GM19438 (cell line): ENCODE data around the gene RSPO4.
"Not testable (repeated sequence)": the region's sequence is repeated elsewhere in the genome, so short reads cannot be mapped to it uniquely, and the experiment has no call there.

ENCODE experiments used
- ATAC-seq: cut with Tn5 transposase; IDR thresholded peaks from one replicate; pipeline ENCODE4 v1.9.1; 2021; ENCODE audit warnings: low read depth; ENCODE audit not compliant: unreplicated experiment

The RSPO4 gene

GRCh38 chr20:1001911-1002681 is at the start of gene RSPO4:
RSPO4 (minus strand) TSS chr20:1002311; CDS start chr20:1002164, 147 bp downstream.
- ATAC-seq, result no peak

GRCh38 chr20:1050440-1050839 is 48.3 kb upstream of the RSPO4 start:
- ATAC-seq, result no peak

- ATAC-seq, result no peak
These were observed 43.8 kb upstream of the RSPO4 start for GRCh38 chr20:1045860-1046418.

- no peak for ATAC-seq
These were observed 39.8 kb upstream of the RSPO4 start for GRCh38 chr20:1041845-1042390.

- no peak for ATAC-seq
These were observed 36.1 kb upstream of the RSPO4 start for GRCh38 chr20:1038205-1038604.

- ATAC-seq, result no peak
These were observed 34.9 kb upstream of the RSPO4 start for GRCh38 chr20:1037039-1037438.

- ATAC-seq, result no peak
These were observed 33.4 kb upstream of the RSPO4 start for GRCh38 chr20:1035466-1035865.

- ATAC-seq, result no peak
These were observed 32.3 kb upstream of the RSPO4 start for GRCh38 chr20:1034415-1034789.

- ATAC-seq, result no peak
These were observed 31.8 kb upstream of the RSPO4 start for GRCh38 chr20:1033751-1034414.

GRCh38 chr20:1029980-1030379 is 27.9 kb upstream of the RSPO4 start:
- ATAC-seq, result no peak

- not testable (repeated sequence) for ATAC-seq
These were observed 24.1 kb upstream of the RSPO4 start for GRCh38 chr20:1026214-1026613.

- no peak for ATAC-seq
These were observed 20.8 kb upstream of the RSPO4 start for GRCh38 chr20:1022871-1023270.

GRCh38 chr20:1020614-1021013 is 18.5 kb upstream of the RSPO4 start:
- ATAC-seq, result no peak

GRCh38 chr20:1019344-1019743 is 17.2 kb upstream of the RSPO4 start:
- no peak for ATAC-seq

- no peak for ATAC-seq
These were observed 15.6 kb upstream of the RSPO4 start for GRCh38 chr20:1017677-1018076.

GRCh38 chr20:1015181-1015580 is 13.1 kb upstream of the RSPO4 start:
- ATAC-seq, result no peak

- no peak for ATAC-seq
These were observed 12.4 kb upstream of the RSPO4 start for GRCh38 chr20:1014471-1014870.

GRCh38 chr20:1013566-1014340 is 11.6 kb upstream of the RSPO4 start:
- no peak for ATAC-seq

GRCh38 chr20:1012359-1013168 is 10.5 kb upstream of the RSPO4 start:
- no peak for ATAC-seq

- no peak for ATAC-seq
These were observed 8.5 kb upstream of the RSPO4 start for GRCh38 chr20:1010659-1011058.
